GM21619 (cell line): ENCODE data around the gene ACP2.
A peak's percentile ranks its signal among the peaks of the same experiment; 100 is the strongest.

Source experiments
- ATAC-seq: cut with Tn5 transposase; IDR thresholded peaks from one replicate; pipeline ENCODE4 v1.9.1; 2021; ENCODE audit not compliant: unreplicated experiment

Gene ACP2

GRCh38 chr11:47269002-47269828, 20.6 kb upstream of the ACP2 start:
- ATAC-seq, result peak; percentile 49

GRCh38 chr11:47268448-47269001, 19.9 kb upstream of the ACP2 start:
- ATAC-seq, result no peak

GRCh38 chr11:47267876-47268275, 19.3 kb upstream of the ACP2 start:
- ATAC-seq, result no peak

- no peak for ATAC-seq
These were observed 15.9 kb upstream of the ACP2 start for GRCh38 chr11:47264521-47264920.

- ATAC-seq, result no peak
These were observed 15.5 kb upstream of the ACP2 start for GRCh38 chr11:47264119-47264518.

GRCh38 chr11:47261291-47261800, 12.7 kb upstream of the ACP2 start:
- ATAC-seq, result no peak

- no peak for ATAC-seq
These were observed 11.8 kb upstream of the ACP2 start for GRCh38 chr11:47260366-47260765.

- no peak for ATAC-seq
These were observed 10.8 kb upstream of the ACP2 start for GRCh38 chr11:47259232-47259977.

GRCh38 chr11:47258317-47258902, 9.8 kb upstream of the ACP2 start:
- no peak for ATAC-seq

GRCh38 chr11:47257517-47258316, 9.1 kb upstream of the ACP2 start, which contains the start of gene NR1H3:
Gene NR1H3, plus strand, starts transcription at chr11:47257996. Its CDS starts 1,221 bp downstream, at chr11:47259217.
- ATAC-seq, result no peak

GRCh38 chr11:47257177-47257516, 8.5 kb upstream of the ACP2 start:
- ATAC-seq, result no peak

GRCh38 chr11:47256374-47256773, 7.8 kb upstream of the ACP2 start:
- ATAC-seq, result no peak

GRCh38 chr11:47254386-47254785, 5.8 kb upstream of the ACP2 start:
- no peak for ATAC-seq

GRCh38 chr11:47253660-47254059, 5.0 kb upstream of the ACP2 start:
- ATAC-seq, result no peak

GRCh38 chr11:47251751-47252150, 3.1 kb upstream of the ACP2 start:
- ATAC-seq, result no peak

GRCh38 chr11:47249378-47249715, 733 bp upstream of the ACP2 start:
- no peak for ATAC-seq

- peak; percentile 21 for ATAC-seq
These were observed 330 bp downstream of the ACP2 start for GRCh38 chr11:47248304-47248663.

GRCh38 chr11:47247502-47247901, 1.1 kb downstream of the ACP2 start:
- no peak for ATAC-seq

- no peak for ATAC-seq
These were observed 2.8 kb downstream of the ACP2 start for GRCh38 chr11:47245611-47246357.
